ENCODE results near the gene SLC4A5.

Gene SLC4A5

DNA sequence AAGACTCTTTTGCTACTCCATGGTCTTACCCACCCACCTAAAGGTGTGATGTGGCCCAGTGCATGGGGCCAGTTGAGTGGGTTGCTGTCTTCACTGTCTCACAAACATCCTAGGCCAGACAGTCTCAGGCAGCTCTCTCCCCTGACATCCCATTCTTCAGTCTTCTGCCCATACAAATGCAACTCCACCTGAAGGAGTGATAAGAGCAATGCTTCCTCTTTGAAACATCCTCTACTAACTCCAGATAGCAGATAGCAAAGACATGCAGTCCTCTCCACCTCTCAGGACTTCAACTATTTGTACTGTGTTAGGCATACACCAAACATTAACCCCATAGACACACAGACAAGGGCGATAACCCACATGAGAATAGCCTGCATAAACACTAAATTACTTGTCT lies 73.5 kb downstream of the SLC4A5 start:
- DNase-seq (ENCODE audit: low spot score) = no peak

DNA sequence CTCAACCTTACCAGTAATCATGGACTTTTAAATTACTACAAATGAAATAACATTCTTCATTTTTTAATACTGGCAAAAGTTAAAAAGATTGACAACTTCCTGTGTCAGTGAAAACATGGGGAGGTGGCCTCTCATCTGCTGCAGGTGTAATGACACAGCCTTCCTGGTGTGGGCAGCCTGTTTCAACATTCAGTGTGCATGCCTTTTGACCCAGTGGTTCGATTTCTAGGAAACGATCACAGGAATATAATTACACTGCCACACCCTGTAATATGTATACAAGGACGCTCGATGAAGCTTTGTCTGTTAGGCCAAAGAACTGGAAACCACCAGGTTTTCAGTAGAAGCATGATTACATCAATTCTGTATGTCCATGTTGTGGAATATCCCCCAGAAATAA lies 76.1 kb downstream of the SLC4A5 start:
- DNase-seq (ENCODE audit: low spot score) = no peak

DNA sequence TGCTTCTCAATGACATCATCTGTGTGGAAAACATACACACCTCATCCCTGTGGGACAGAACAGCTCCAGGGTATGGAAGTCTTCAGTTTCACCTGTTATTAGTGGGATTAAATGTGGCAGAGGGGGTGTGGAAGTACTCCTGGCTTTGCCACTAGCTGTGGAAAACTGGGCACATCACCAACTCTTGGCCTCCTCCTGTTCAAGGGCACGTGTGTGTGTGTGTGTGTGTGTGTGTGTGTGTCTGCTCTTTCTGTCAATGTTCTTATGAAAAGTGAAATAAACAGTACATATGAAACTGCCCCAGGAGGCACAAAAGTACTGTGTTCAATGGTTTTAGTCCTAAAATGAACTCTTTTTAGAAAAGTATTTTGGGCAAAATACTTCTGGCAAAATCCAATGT lies 78.9 kb downstream of the SLC4A5 start:
- no peak for DNase-seq (ENCODE audit: low spot score)

DNA sequence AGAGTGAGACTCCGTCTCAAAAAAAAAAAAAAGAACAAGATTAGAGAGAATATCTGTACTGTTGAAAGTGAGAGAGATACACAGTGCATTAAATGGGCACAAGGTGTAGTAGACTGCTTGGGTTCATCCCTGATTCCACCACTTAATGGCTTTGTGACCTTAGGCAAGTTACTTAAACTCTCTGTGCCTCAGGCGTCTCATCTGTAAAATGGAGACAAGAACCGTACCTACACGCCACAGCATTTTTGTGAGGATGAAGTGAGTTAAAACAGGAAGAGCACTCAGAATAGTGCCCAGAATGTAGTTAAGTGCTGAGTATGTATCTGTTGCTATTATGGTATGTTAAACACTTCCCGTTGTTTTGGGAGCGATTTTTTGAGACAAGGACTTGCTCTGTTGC lies 80.5 kb downstream of the SLC4A5 start:
- no peak for DNase-seq (ENCODE audit: low spot score)

DNA sequence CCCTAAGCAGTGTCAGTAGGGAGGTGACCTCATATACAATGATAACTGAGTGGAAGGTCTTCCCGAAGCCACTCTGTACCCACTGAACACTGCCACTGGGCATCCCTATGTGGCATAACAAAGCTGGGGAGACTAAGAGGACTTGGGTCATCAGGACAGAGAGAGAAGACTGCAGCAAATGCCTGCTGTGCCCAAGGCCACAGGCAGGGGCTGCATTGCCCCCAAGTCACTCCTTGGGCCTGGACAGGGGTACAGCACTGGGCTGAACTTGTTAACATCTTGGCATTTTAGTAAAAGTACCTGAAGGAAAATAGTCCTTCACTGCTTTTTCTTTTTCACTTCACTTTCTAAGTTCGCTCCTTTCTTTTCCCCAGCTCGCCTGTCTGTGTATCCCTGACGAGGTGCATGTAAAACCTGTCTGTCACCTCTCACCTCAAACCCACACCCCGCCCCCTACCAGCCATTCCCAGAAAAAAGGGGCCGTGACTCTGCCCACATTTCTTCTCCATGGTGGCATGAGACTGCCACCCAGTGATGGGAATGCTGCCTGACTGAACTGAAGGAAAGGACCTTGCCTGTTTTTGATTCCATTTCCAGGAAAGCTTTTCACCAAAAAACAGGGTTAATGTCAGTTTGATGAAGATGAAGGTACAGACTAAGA lies 81.9 kb downstream of the SLC4A5 start:
- DNase-seq (ENCODE audit: low spot score) = peak; percentile 47

DNA sequence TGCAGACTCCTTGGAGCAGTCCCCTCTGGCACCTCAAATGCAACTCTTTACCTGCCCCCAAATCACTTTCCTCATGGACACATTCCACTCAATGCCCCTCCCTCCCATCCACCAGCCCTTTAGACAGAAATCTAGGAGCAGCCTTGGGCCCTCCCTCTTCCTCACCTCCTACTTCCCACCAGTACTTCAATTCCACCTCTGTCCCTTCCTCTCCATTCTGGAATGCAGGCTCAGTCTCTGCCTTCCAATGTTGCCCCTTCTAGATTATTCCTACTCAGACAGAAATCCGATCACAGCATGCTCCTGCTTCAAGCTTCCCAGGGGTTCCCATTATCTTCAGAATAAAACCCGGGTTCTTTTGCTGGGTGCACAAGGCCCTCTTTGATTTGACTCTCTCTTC lies 82.7 kb downstream of the SLC4A5 start:
- no peak for DNase-seq (ENCODE audit: low spot score)

DNA sequence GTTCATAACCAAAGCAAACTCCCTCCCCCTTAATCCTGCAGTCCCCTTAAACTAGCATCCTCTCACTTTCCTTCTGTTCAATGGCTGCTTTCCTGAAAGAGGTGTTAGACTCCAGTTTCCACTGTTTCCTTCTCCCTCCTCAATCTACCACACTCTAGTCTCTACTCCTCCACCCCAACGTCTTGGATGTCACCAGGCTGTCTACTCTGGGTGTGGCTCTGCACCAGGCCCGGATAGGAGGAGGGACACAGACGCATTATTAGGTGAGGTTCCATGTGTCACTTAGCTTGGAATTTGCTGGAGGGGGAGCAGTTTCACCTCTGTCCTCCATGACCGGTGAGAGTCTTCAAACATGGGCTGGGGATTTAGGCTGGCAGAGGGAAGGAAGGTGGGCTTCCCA lies 83.5 kb downstream of the SLC4A5 start:
- DNase-seq (ENCODE audit: low spot score) = no peak

DNA sequence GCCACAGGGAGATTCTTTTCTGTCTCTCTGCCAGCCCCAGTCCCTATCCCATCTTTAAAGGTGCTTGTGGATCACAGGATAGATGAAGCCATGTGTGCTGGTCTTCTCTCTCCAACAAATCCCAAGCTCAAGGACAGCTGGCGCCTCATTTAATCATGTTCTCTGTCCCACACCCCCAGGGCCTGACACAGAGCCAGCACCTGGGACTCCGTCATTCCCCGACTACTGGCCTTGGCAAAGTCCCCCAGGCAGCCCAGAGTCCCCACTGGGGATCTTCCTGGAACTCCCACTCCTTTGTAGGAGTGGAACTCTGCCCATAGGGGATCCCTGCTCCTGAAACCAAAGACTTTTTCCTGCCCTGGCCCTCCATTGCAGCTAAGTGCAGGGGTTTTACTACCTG lies 84.0 kb downstream of the SLC4A5 start:
- DNase-seq (ENCODE audit: low spot score) = no peak

DNA sequence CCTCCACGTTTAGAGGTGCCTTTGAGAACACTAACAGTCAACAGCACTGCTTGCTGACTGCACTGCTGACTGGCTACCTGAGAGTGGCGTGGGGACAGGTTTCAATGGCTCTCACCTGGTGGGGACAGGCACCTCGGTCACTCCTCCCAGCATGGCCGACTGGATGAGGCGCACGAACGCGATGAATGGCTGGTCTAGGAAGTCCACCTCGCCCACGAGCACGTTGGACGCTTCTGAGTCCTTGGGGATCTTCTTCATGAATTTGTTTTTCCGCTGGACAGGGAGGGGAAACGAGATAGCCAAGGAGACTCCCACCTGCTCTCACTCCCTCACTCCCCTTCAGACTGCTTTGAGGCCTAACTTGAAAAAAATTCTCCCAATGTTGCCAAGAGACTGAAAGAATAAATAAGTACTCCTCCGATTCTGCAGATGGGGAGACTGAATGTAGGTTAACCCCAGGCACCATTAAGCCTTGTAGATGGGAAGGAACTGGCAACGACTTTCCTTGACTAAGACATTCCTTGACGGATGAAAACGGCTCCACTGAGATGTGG lies 87.5 kb downstream of the SLC4A5 start:
- DNase-seq (ENCODE audit: low spot score) = no peak

DNA sequence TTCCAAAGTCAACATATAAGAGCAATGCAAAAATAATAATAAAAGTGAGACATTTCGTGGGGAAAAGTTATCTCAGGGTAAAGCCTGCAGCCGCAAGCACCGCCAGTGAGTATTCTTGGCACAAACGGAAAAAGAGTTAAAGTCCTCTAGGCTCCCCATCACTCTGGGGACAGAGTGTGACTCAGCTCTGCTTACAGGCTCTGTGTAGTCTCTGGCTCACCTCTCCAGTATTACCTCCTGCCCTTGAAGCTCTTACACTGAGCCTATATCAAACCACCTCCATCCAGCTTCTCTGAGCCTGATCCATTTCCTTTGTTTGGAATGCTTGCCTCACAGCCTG lies 89.3 kb downstream of the SLC4A5 start:
- DNase-seq (ENCODE audit: low spot score) = no peak

DNA sequence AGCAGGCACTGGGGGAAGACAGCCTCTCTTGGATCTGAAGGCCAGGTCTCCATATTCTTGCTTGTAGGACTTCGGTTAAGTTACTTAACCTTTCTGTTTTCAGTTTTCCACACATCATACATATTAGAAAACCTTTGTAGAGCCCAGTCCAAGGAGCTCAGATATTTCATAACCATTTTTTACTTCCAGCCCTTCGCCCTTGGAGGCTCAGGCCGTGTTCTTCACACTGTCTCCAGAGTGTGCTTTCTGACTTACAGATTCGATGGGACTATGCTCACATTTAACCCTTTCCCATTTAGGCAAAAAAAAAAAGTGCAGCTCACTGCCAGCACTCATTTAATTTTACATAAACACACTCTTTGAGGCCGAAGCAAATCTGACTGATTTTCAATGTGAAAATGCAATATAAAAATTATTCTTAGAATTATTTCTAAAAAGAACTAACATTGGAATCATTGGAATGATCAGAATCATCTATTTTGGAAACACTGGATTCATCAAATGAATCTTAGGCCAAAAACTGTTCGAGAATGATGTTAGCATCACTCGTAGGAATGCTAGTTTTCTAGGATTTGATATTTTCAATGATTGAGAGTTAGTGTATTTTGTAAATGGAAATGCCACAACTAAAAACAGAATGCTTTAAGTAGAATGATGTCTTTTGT lies 89.8 kb downstream of the SLC4A5 start:
- no peak for DNase-seq (ENCODE audit: low spot score)

DNA sequence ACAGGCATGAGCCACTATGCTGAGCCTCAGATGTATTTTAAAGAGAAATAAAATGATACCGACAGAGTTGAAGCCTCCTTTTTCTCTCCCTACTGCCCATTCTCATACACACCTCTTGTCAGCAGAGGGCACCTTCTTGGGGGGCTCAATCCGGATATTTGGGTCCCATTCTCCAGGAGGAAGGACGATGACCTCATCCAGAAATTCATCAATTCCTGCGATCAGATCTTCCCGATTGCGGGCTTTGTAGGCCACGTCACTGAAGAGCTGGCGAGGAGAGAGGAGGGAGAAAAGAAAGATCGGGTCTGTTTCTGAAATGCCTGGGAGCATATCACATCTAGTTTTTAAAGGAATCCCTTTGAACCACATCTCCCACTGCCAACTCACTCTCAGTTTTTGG lies 90.4 kb downstream of the SLC4A5 start:
- no peak for DNase-seq (ENCODE audit: low spot score)

DNA sequence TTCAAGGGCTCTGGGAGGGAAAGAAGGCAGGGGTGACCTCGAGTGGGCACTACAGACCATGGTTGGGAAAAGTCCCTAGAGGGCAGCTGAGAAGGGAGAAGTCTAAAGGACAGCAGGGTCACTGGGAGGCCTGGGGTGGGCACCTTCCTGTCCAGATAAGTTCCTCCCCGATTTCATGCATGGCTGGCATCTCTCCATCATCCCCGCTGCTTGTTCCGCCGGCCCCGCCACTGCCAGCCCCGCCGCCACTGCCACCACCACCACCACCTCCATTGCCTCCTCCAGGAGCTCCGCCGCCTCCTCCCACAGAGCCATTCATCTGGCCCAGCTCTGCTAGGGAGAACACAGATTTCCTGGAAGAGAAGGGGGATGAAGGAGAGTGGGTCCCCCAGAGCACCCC lies 91.2 kb downstream of the SLC4A5 start:
- no peak for DNase-seq (ENCODE audit: low spot score)

DNA sequence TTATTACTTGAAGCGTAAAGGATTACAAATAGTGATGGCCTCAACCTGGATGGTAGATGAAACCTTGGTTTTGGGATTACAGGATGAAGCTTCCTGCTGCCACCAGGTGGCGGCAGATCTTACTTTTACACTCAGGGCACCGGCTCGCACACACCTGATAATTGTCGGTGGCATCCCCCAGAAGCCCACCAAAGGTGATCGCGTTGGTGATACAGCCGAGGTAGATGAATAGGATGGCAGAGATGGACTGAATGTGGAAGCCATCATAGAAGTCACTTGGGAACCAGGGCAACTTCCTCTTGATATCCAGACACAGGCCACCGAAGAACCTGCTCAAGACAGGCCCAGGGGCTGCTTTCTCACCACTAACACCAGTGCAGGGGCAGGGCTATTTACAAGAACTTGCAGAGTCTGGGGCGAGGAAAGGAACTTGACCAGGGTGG lies 93.0 kb downstream of the SLC4A5 start:
- DNase-seq (ENCODE audit: low spot score) = peak; percentile 74

DNA sequence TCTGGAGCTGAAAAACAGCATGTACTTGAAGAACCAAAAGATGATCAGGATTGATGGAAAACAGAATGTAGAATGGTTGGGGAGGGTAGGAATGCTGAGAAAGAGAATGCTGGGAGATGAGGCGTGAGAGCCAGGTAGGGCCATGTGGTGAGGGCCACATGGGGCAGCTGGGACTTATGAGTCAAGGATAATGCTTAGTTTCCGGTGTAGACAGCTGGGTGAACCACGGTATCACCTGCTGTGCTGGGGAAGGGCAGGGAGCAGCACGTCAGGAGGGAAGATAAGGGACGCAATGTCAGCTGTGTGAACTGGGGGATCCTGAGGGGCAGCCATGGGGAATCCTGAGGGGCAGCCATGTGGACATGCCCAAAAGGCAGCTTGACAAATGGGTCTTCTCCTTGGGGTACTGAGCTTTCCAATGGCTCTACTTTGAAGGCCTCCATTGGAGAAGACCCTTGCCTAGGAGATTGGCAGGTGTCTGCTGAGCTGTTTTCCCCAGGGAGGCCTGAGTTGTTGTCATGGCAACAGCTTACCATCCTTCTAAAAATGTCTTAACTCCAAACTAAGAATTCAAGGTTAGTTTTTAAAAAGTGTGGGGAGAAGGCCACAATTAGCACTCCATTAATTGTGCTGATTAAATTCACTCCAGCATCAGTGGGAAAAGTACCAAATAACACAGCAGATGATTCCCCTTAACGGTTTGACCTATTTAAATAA lies 93.7 kb downstream of the SLC4A5 start:
- DNase-seq (ENCODE audit: low spot score) = no peak

DNA sequence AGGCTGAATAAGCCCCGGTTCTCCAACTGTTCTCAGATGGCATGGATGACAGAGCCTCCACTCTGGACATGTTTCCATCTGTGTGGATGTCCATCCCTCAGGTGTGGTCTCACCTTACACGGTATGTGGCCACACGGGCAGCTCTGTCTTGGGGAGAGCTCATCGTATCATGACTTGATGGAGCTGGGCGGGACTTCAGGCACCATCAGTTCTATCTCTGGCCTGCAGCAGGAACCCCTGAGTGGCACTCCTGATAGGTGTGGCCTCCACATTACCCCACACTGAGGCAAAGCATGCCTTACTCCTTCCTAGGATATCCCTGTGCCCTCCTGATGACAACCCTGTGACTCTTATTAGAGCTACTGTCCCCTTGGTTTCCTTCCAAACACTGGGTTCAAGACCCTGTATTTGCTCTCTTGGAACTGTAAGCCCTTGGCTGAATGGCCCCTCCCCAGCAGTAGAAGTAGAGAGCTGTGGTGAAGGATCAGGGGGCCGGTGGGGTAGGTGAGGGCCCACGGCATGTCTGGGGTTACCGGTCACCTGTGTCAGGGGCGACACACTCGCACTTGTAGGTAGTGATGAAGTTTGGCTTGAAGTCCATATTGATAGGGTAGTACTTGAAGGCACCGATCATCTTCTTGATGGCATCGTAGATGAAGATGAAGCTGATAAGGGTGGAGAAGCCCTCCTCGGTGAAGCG lies 96.6 kb downstream of the SLC4A5 start:
- no peak for DNase-seq (ENCODE audit: low spot score)

DNA sequence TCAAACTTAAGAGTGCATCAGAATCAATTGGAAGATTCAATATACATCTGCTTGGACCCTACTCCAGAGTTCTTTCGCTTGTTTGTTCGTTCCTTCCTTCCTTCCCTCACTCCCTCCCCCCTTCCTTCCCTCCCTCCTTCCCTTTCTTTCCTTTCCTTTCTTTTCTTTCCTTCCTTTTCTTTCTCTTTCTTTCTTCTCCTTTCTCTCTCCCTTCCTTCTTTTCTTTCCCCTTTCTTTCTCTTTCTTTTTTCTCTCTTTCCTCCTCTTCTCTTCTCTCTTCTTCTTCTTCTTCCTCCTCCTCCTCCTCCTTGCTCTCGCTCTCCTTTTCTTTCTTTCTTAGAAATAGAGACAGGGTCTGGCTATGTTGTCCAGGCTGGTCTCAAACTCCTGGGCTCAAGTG lies 98.9 kb downstream of the SLC4A5 start:
- no peak for DNase-seq (ENCODE audit: low spot score)

DNA sequence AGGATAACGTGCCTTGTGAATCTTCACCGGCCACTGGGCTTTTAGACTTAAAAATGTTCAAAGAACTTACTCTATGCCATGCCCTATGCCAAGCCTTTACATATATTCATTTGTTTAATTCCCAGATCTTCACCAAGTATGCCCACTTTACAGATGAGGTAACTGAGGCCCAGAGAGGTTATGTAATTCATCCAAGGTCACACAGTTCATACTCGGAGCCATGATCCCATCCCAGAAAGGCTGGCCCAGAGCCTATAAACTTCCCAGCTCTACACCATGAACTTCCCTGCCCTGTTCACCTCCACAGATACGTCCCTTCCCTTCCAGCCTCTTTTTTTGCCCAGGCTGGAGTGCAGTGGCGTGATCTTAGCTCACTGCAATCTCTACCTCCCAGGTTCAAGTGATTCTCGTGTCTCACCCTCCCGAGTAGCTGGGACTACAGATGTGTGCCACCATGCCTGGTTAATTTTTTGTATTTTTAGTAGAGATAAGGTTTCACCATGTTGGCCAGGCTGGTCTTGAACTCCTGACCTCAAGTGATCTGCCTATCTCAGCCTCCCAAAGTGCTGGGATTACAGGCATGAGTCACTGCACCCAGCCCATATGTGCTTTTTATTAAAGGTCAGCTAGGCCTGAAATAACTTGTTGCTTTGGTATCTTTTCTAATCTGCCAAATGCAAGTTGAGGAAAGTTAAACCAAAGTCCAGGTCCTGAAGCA lies 100.7 kb downstream of the SLC4A5 start:
- DNase-seq (ENCODE audit: low spot score) = no peak

DNA sequence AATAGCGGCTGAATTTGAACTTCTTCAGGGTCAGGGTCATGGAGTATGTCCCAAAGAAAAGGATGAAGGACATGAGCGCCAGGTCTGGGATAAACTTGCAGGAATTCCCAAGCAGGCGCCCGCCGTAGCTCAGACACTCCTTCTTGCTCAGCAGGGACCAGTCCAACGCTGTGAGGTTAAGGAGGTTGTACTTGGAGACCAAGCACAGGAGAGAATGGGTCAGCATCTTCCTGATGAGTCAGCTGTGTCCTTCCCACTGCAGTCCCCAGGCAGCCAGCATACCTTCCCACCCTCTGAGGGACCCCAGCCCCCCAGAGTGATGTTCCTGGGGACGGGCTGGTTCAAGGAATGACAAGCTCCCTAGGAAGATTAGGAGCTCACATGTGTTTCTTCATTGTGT lies 103.9 kb downstream of the SLC4A5 start:
- DNase-seq (ENCODE audit: low spot score) = no peak

DNA sequence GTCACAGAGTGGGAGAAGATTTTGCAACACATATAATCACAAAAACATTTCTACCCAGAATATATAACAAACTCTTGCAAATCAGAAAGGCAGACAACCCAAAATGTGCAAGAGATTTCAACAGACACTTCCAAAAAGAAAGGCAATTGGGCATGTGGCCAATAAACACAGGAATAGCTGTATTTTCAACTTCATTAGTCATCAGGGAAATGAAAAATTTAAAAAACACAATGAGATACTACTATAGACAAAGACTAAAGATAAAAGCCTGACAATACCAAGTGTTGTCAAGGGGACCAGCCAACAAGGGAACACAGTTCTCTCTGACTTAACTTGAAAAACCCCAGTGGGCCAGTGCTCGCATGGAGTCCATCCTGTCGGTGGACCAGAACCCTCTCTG lies 104.3 kb downstream of the SLC4A5 start:
- DNase-seq (ENCODE audit: low spot score) = peak; percentile 31

DNA sequence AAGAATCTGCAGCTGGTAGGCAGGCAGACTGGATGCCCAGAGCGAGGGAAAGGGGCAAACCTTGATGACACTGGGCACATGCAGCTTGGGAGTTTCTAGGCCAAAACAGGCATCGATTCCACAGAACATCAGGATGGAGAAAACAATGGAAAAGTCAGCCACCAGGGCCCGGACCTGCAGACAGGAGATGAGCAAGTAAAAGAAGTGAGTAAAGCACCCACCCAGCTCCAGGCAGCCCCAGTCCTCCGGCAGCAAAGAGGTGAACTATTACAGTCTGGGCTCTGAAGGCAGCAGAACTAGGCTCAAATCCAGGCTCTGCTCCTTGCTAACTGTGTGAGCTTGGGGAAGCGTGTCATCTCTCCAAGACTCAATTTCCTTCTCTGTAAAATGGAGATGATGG lies 108.2 kb downstream of the SLC4A5 start:
- DNase-seq (ENCODE audit: low spot score) = no peak

DNA sequence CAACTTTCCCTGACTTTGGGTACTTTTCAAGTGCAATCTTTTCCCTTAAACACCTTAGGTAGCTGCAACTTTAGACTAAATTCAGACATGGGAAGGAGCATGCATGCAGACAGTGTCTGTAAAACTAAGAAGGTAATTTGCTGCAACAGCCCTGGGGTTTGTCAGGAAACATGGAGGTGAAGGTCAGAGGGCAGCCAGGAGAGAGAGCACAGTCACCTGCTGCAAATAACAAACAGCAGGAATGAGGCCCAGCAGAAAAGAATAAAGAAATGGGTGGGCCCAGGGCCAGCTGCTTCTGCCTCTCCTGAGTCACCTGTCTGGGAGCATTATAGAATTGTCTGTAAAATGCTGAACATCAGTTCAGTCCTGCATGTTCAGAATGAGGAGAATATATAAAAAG lies 109.6 kb downstream of the SLC4A5 start:
- no peak for DNase-seq (ENCODE audit: low spot score)

Data from AG08396 (cell line).